Tibial artery (tissue), 4 donors: ENCODE results near the gene FSD1.
A peak's percentile ranks its signal among the peaks of the same experiment; 100 is the strongest.

Experiments used
- DNase-seq, 2 donors: peaks; one replicate each; pipeline ENCODE4 v3.0.0-alpha.2; 2019
- H3K27ac ChIP-seq, 2 donors: fragments of 200-600 bp; sonication (generic) in 1 of 2; 1 replicate in 1 of 2; 2 replicates in 1 of 2; pipeline ENCODE4 v1.5.1; 2018 to 2019; ENCODE audit warnings: mild to moderate bottlenecking in 1 of 2
- H3K27me3 ChIP-seq, 2 donors: fragments of 200-600 bp; sonication (generic) in 1 of 2; one replicate each; pipeline versions ENCODE4 v1.5.1 to v1.6.0; 2016 to 2019
- H3K36me3 ChIP-seq, 3 donors: fragments of 200-600 bp; sonication (generic) in 2 of 3; one replicate each; pipeline ENCODE4 v1.5.1; 2016 to 2019; ENCODE audit warnings: mild to moderate bottlenecking in 2 of 3
- H3K4me1 ChIP-seq, 4 donors: fragments of 200-600 bp; sonication (generic) in 2 of 4; 1 replicate in 3 of 4; 2 replicates in 1 of 4; pipeline ENCODE4 v1.5.1; 2016 to 2019
- H3K4me3 ChIP-seq, 2 donors: fragments of 200-600 bp; sonication (generic) in 1 of 2; 1 replicate in 1 of 2; 2 replicates in 1 of 2; pipeline ENCODE4 v1.5.1; 2018 to 2019; ENCODE audit warnings: mild to moderate bottlenecking in 2 of 2
- H3K9me3 ChIP-seq, 3 donors: fragments of 200-600 bp; sonication (generic) in 1 of 3; one replicate each; pipeline ENCODE4 v1.5.1; 2016 to 2019
- CTCF ChIP-seq, 2 experiments: fragments of 200-600 bp in 1 of 2; fragments of 450-650 bp in 1 of 2; IDR thresholded peaks; one replicate each; pipeline ENCODE4 v1.5.1; 2017 to 2019; ENCODE audit warnings: antibody characterized with exemption in 2 of 2, mild to moderate bottlenecking in 1 of 2, moderate library complexity in 1 of 2
- intact Hi-C: fragments of 100-400 bp; cut with DNase I; formaldehyde crosslinking; loops from one replicate; pipeline ENCODE4 v1.15.0; 2023; ENCODE audit warnings: low total_unique reads

The FSD1 gene

GRCh38 chr19:4323692-4324091 lies 19.3 kb downstream of the FSD1 start:
- Histone ChIP-seq H3K4me1 (peaks cover 0 to 21% (median 15%) of the 10 kb centered on the region in 4 donors), H3K36me3 (peaks cover 0 to 4% (median 0%) of the 10 kb centered on the region in 3 donors), H3K9me3 (peaks cover 0 to 3% (median 0%) of the 10 kb centered on the region in 3 donors), H3K4me3 (no peak overlapping the region), H3K27me3 (peaks cover 0 to 41% of the 10 kb centered on the region in 2 donors), H3K27ac (no peak overlapping the region)
- intact Hi-C loops: no loop called here
- no peak for DNase-seq
- no peak for TF ChIP-seq CTCF (IDR thresholded peaks at IDR 0.05)

- H3K4me3 ChIP-seq: no peak overlapping the region
- H3K9me3 ChIP-seq: peaks cover 0 to 3% (median 0%) of the 10 kb centered on the region in 3 donors
- H3K27me3 ChIP-seq: peaks cover 0 to 45% of the 10 kb centered on the region in 2 donors
- TF ChIP-seq CTCF (IDR thresholded peaks at IDR 0.05): no peak
- intact Hi-C loops: no loop called here
- no peak overlapping the region for H3K27ac ChIP-seq
- peaks cover 0 to 26% (median 19%) of the 10 kb centered on the region in 4 donors for H3K4me1 ChIP-seq
- no peak for DNase-seq
- peaks cover 0 to 4% (median 0%) of the 10 kb centered on the region in 3 donors for H3K36me3 ChIP-seq
Measured at GRCh38 chr19:4324228-4324627, 19.8 kb downstream of the FSD1 start.

GRCh38 chr19:4326215-4326836 lies 21.9 kb downstream of the FSD1 start:
- H3K9me3 ChIP-seq: no peaks in the 10 kb centered on the region
- H3K27ac ChIP-seq: no peak overlapping the region
- no peak for DNase-seq
- H3K36me3 ChIP-seq: peaks cover 0 to 7% (median 0%) of the 10 kb centered on the region in 3 donors
- no peak overlapping the region for H3K4me3 ChIP-seq
- H3K27me3 ChIP-seq: peaks cover 0 to 50% of the 10 kb centered on the region in 2 donors
- peaks cover 0 to 26% (median 19%) of the 10 kb centered on the region in 4 donors for H3K4me1 ChIP-seq
- intact Hi-C loops: no loop called here
- no peak for TF ChIP-seq CTCF (IDR thresholded peaks at IDR 0.05)

GRCh38 chr19:4326837-4327251 lies 22.4 kb downstream of the FSD1 start:
- no peak for DNase-seq
- peaks cover 0 to 26% (median 19%) of the 10 kb centered on the region in 4 donors for H3K4me1 ChIP-seq
- no peak overlapping the region for H3K4me3 ChIP-seq
- no peak overlapping the region for H3K27ac ChIP-seq
- peaks cover 0 to 50% of the 10 kb centered on the region in 2 donors for H3K27me3 ChIP-seq
- TF ChIP-seq CTCF (IDR thresholded peaks at IDR 0.05): no peak
- intact Hi-C loops: no loop called here
- H3K36me3 ChIP-seq: peaks cover 0 to 12% (median 0%) of the 10 kb centered on the region in 3 donors
- H3K9me3 ChIP-seq: no peaks in the 10 kb centered on the region

GRCh38 chr19:4327252-4327876 lies 23.0 kb downstream of the FSD1 start:
- peaks cover 0 to 50% of the 10 kb centered on the region in 2 donors for H3K27me3 ChIP-seq
- DNase-seq: peak; percentile 32 to 85
- peaks cover 0 to 12% (median 0%) of the 10 kb centered on the region in 3 donors for H3K36me3 ChIP-seq
- no peak for TF ChIP-seq CTCF (IDR thresholded peaks at IDR 0.05)
- peaks cover 0 to 26% (median 19%) of the 10 kb centered on the region in 4 donors for H3K4me1 ChIP-seq
- no peaks in the 10 kb centered on the region for H3K9me3 ChIP-seq
- intact Hi-C loops: no loop called here
- H3K27ac ChIP-seq: peak overlapping the region in 1 of 2 donors; percentile 44
- peak overlapping the region in 1 of 2 donors; percentile 45 for H3K4me3 ChIP-seq
